Calu3 (cell line): ENCODE measurements around the gene SLMAP. TPM values are rescaled to one million over a fixed set of nuclear protein-coding genes. Genes with fewer than 3 reads are reported as not detected.

ENCODE experiments used
- BruUV-seq: library from RNA; stranded (reverse); fragments of 400-500 nt; replicated peaks from 2 replicates; lab custom pipeline; 2021; lab: Mats Ljungman, UMichigan
- CTCF ChIA-PET: fragments of 300-600 bp; sonication (Branson Sonifier 250); formaldehyde crosslinking; loops from one replicate; lab custom pipeline; 2022; ENCODE audit warnings: antibody characterized with exemption; lab: Charles Lee
- DNase-seq: peaks from one replicate; pipeline ENCODE4 v3.0.0; 2022
- H3K27ac Mint-ChIP-seq: one replicate; pipeline ENCODE4 v1.8.0; 2022; ENCODE audit warnings: mixed read lengths; ENCODE audit not compliant: unreplicated experiment
- H3K27me3 Mint-ChIP-seq: one replicate; pipeline ENCODE4 v1.8.0; 2022; ENCODE audit warnings: mixed read lengths; ENCODE audit not compliant: unreplicated experiment
- H3K36me3 Mint-ChIP-seq: one replicate; pipeline ENCODE4 v1.8.0; 2022; ENCODE audit warnings: mild to moderate bottlenecking, moderate library complexity, mixed read lengths; ENCODE audit not compliant: insufficient read depth, unreplicated experiment
- H3K4me1 Mint-ChIP-seq: one replicate; pipeline ENCODE4 v1.8.0; 2022; ENCODE audit warnings: mild to moderate bottlenecking, low read depth, mixed read lengths; ENCODE audit not compliant: unreplicated experiment
- H3K4me3 Mint-ChIP-seq: one replicate; pipeline ENCODE4 v1.8.0; 2022; ENCODE audit warnings: mild to moderate bottlenecking, low read depth, moderate library complexity, mixed read lengths; ENCODE audit not compliant: unreplicated experiment
- H3K9me3 Mint-ChIP-seq: one replicate; pipeline ENCODE4 v1.8.0; 2022; ENCODE audit warnings: low read depth, mixed read lengths; ENCODE audit not compliant: unreplicated experiment
- CTCF ChIP-seq: fragments of 200-600 bp; IDR thresholded peaks from one replicate; pipeline ENCODE4 v1.8.0; 2022; ENCODE audit warnings: antibody characterized with exemption; ENCODE audit not compliant: unreplicated experiment
- intact Hi-C: fragments of 100-400 bp; cut with micrococcal nuclease; formaldehyde crosslinking; loops from one replicate; pipeline ENCODE4 v1.10.0; 2022; ENCODE audit not compliant: unreplicated experiment
- total RNA-seq: library from RNA; stranded (reverse); gene quantifications from 2 replicates; pipeline ENCODE4 v1.2.3, GENCODE V29; 2022

The SLMAP gene
- total RNA-seq, 1 experiment from 2014 or later, result 114 TPM

GRCh38 chr3:57709559-57709958 lies 46.5 kb upstream of the SLMAP start:
- peaks cover 26% of the 10 kb centered on the region for H3K4me1 Mint-ChIP-seq
- CTCF ChIA-PET, result interaction anchor here (1.1 to 1.2 kb wide), 2 partner anchors 17 to 46 kb away, joined by 4 read pairs; partner anchors contain the start of genes DENND6A and SLMAP
- H3K36me3 Mint-ChIP-seq, result no peaks in the 10 kb centered on the region
- BruUV-seq, result no TSS peak
- DNase-seq, result peak; percentile 47
- H3K9me3 Mint-ChIP-seq, result peaks cover 2% of the 10 kb centered on the region
- intact Hi-C loops, result loop anchor here (1.0 kb wide), 1 partner anchor 48 kb away; no protein-coding TSS in a partner anchor
- H3K27ac Mint-ChIP-seq, result peak overlapping the region; percentile 88
- TF ChIP-seq CTCF, result no peak
- no peaks in the 10 kb centered on the region for H3K27me3 Mint-ChIP-seq
- peak overlapping the region; percentile 6 for H3K4me3 Mint-ChIP-seq

- Mint-ChIP-seq H3K36me3 (no peaks in the 10 kb centered on the region), H3K27ac (no peak overlapping the region), H3K4me3 (no peak overlapping the region), H3K27me3 (no peaks in the 10 kb centered on the region), H3K4me1 (peaks cover under 1% of the 10 kb centered on the region), H3K9me3 (peaks cover under 1% of the 10 kb centered on the region)
- no peak for DNase-seq
- intact Hi-C loops, result no loop called here
- CTCF ChIA-PET, result no interaction called here
- no peak for TF ChIP-seq CTCF
- no TSS peak for BruUV-seq
These were observed 40.4 kb upstream of the SLMAP start for GRCh38 chr3:57715686-57716085.

- H3K36me3 Mint-ChIP-seq, result peaks cover 5% of the 10 kb centered on the region
- H3K27me3 Mint-ChIP-seq, result no peaks in the 10 kb centered on the region
- intact Hi-C loops, result no loop called here
- no peak overlapping the region for H3K4me3 Mint-ChIP-seq
- DNase-seq, result no peak
- CTCF ChIA-PET, result no interaction called here
- TF ChIP-seq CTCF, result no peak
- H3K9me3 Mint-ChIP-seq, result no peaks in the 10 kb centered on the region
- no TSS peak for BruUV-seq
- H3K4me1 Mint-ChIP-seq, result no peaks in the 10 kb centered on the region
- no peak overlapping the region for H3K27ac Mint-ChIP-seq
These were observed 38.8 kb upstream of the SLMAP start for GRCh38 chr3:57717205-57717868.

- H3K9me3 Mint-ChIP-seq, result no peaks in the 10 kb centered on the region
- H3K36me3 Mint-ChIP-seq, result peaks cover 5% of the 10 kb centered on the region
- H3K27ac Mint-ChIP-seq, result no peak overlapping the region
- H3K4me1 Mint-ChIP-seq, result no peaks in the 10 kb centered on the region
- intact Hi-C loops, result no loop called here
- CTCF ChIA-PET, result no interaction called here
- H3K4me3 Mint-ChIP-seq, result no peak overlapping the region
- H3K27me3 Mint-ChIP-seq, result no peaks in the 10 kb centered on the region
- TF ChIP-seq CTCF, result no peak
- no TSS peak for BruUV-seq
- no peak for DNase-seq
These were observed 38.0 kb upstream of the SLMAP start for GRCh38 chr3:57718118-57718517.
